ENCODE measurements around the gene DEPDC5.

DEPDC5 gene

DNA sequence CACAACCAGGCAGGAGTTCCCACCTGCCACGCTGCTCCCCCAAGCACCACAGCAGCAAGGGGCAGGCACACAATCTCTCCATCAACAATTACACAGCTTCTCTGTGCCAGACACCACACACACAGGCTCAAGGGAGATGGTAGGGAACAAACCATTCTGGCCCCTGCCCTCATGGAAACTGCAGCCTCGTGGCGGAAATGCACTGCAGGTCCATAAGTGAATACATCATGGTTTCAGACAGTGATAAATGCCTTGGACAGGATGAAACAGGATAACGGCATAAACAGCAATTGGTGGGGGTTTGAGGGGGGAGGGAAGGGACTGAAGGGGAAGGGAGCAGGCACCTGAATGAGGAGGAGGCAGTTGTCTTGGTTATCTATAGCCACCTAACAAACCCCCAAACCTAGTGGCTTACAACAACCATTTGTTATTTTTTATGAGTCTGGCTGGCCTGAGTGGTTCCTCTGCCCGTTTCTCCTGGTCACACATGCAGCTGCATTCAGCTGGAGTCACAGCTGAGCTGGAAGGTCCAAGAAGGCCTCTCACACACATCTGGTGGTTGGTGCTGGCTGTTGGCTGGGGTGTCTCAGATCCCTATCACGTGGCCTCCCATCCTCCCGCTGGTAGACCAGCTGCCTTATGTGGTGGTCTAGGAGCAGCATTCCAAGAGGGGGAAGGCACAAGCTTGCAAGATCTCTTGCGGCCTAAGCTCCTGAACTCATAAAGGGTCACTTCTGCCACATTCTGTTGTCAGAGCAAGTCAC lies 175.5 kb downstream of the DEPDC5 start:
- no peak for DNase-seq

DNA sequence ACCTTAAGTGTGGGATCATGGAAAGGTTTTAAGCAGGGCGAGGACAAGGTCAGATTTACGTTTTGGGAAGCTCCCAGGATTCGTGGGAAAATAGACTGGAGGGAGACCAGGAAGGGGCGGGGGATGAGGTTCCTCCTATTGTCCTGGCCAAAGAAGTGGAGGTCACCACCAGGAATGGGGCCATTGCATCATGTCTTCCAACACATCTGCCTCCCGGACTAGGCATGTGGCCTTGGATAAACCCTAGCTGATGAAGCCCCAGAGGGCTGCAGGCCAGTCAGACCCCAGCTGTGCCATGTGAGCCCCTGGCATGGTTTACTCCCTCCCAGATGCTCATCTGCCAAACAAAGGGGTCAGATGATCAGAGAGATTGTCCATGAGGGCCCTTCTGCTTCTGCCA lies 179.0 kb downstream of the DEPDC5 start:
- no peak for DNase-seq

DNA sequence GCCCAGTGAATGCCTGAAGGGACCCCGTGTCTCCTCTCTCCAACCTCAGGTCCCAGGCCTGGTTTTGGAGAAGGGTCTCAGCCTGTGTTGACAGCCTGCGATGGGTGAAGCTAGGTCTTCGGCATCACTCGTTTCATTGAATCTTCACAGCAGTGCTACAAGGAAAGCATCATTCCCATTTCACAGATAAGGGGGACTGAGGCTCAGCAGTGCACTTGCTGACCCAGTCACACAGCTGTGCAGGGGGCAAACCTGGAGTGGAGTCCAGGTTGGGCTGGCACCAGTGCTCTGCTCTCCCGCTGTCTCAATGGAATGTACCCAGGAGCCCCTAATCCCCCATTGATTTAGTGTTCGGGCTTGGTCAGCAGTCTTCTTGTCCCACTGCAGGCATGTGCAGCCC lies 179.6 kb downstream of the DEPDC5 start:
- DNase-seq = no peak

DNA sequence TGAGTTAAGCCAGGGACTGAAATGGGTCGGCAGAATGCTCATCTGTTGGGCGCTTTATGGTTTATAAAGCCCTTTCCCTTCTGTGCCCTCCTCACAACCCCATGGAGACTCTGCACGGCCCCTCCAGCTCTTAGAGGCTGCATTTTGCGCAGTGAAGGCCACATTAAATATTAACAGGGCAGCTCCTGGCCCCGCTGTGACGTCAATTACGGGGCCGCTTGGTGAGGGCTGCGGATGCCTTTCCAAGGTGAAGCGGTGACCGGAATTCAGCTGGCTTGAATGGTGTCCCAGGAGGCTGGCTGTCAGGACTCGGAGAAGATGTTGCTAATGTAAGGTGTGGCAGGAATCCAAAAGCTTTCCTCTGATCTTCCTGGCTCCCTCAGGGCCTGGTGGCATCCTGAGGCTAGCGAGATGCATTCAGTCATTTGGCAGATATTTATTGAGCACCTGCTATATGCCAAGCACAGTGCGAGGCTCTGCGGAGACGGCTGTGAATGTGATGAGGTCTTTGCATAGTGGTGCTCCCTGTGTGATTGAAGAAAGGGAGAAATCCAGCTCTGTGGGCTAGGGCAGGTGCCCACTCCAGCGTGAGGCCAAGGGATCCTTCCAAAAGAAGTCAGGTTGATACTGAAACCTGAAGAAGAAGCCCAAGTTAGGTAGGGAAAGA lies 180.1 kb downstream of the DEPDC5 start:
- peak; percentile 68 for DNase-seq

DNA sequence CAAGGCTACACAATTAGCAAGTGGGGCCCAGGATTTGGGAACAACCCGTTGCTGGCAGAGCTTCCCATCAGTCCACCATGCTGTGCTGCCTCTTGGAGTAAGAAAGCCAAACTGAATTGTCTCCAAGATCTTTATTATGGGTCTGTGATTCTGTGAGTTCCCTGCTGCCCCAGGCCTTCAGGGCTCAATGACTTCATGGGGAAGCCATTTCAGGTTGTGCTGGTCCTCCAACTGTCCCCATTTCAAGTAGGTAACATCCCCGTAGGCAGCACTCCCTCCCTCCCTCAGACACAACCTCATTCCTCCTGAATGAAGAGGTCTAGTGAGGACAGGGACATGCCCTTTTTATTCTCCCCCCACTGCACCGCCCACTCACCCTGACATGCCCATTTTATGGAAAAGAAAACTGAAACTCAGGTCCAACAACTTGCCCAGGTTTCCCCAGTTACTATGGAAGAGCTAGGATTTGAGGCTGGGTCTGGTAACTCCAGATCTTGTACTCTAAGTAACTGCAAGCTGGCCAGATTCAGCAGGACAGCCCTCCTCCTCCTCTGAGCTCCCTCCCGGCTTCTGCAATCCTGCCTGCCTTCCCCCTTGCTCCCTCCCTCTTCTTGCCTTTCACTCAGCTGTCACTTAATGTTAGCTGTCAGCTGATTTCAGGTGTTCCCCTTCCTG lies 182.3 kb downstream of the DEPDC5 start:
- DNase-seq = no peak

DNA sequence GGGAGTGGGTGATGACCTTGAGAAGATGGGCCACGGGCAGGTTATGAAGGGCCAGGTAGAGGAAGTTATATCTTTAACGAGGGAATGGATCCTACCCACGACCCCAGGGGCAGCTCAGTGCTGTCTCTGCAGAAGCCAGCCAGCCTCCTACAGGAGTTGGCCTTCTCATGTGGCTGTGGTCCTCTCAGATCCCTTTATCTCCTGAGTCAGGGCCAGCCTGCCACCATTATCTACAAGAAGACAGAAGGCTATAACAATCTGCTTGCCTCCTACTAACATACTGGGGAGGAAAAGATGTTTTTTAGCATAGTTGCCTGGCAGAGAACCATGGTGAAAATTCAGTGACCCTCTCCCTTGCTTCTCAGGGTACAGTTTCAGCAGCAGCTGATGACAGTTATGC lies 183.5 kb downstream of the DEPDC5 start:
- DNase-seq = no peak

DNA sequence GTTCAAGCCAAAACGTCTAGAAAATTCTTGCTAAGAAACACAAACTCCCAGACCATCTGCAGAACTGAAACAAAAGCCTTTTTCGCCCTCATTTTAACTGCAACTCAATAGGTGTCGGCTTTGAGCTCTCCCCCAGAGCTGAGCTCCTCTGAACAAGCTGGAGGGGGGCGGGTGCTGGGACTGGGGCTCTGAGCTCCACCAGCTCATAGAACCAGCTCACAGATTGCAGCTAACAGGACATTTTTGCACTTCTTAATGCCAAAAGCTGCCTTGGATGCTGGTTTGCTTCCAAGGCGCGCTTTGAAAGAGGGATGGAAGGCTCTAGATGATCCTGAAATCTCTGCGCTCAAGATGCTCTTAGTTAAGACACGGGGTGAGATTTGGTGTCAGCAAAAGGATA lies 184.5 kb downstream of the DEPDC5 start:
- no peak for DNase-seq

DNA sequence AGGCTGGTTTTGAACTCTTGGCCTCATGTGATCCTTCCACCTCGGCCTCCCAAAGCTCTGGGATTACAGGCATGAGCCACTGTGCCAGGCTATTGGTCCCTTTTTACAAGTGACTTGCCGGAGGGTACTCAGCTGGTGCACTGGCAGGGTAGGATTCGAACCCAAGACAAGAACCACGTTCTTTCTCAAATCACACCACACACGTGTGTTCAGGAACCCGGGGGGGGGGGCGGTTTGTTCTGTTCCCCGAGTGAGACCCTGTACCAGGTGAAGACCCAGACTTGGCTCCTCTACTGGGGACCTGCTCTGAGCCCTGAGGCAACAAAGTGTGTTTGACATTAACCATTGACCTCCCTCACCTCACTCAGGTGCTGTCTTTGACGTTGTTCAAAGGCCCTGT lies 186.7 kb downstream of the DEPDC5 start:
- no peak for DNase-seq

DNA sequence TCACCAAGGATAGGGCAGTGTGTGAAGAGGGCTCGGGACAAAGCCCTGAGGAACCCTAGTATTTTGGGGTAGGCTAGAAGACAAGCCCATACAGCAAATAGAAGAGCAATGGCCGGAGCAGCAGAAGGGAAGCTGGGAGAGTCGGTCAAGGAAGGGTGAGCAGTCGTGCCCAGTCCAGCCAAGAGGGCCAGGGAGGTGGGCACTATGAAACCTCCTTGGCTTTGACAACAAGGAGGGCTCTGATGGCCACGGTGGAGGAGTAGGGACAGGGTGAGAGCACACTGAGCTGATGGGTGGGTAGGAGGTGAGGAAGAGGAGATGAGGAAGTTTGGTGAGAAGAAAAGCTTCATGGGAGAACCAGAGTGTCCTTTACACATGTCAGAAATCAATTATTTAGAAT lies 188.3 kb downstream of the DEPDC5 start:
- no peak for DNase-seq

DNA sequence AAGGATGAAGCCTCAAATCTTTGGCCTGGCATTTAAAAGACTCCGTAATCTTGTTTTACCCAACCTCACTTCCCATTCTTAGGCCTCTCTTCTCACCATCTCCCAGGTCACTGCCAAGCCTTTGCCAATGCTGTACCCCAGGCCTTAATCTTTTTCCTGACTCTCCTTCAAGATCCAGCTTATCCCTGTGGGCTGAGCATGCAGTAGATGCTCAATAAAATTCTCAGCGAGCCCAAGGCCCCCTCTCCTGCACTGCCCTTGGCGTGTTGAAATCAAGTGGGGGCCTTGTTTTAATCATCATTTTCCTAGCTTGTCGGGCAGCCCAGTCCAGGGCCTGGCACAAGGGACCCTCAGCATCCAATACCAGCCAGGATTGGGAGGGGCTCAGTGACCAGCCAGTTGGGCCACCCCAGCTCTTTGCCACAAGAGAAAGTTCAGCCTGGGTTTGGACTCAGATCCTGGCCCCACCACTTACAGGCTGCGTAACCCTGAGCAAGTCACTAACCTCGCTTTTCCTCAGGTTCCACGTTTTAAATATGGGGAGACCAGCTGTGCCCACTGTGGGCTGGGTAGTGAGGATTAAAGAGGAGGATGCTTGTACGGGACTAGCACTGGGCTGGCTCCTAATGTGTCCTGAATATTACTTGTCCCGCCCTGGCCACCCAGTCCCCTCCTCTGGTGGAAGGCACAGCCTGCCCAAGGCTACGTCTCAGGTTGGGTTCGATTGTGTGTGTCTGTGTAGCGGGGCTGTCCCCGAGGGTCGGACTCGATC lies 189.6 kb downstream of the DEPDC5 start:
- DNase-seq = peak; percentile 24

DNA sequence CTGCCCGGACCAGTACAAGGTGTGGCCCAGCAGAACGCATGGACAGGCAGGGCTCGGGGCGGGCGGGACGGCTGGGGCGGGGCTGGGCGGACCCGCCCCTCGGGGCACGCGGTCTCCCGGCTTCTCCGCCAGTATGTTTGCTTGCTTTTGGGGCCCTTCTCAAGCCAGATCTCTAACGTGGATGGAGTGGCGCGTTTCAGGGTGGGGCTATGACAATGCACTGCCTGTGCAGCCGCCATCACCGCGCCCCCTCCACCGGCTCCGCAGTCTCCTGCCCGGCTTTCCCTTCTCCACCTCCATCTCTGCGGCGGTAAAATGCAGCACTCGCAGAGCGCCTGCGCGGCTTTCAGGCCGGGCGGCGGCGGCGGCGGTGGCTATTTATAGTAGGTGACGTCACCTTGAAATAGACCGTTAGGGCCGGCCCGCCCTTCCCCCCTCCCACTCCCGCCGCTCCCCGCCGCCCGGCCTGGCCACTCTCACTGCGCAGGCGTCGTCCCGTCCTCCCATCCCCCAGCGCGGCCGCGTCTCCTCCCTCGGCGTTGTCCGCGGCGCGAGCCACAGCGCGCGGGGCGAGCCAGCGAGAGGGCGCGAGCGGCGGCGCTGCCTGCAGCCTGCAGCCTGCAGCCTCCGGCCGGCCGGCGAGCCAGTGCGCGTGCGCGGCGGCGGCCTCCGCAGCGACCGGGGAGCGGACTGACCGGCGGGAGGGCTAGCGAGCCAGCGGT lies 190.3 kb downstream of the DEPDC5 start, which contains the start of gene YWHAH:
TSS of gene YWHAH (plus strand) at position 558 of the 722 bp plus-strand sequence. CDS start 199 bp downstream, outside the sequence.
- DNase-seq = peak; percentile 95

DNA sequence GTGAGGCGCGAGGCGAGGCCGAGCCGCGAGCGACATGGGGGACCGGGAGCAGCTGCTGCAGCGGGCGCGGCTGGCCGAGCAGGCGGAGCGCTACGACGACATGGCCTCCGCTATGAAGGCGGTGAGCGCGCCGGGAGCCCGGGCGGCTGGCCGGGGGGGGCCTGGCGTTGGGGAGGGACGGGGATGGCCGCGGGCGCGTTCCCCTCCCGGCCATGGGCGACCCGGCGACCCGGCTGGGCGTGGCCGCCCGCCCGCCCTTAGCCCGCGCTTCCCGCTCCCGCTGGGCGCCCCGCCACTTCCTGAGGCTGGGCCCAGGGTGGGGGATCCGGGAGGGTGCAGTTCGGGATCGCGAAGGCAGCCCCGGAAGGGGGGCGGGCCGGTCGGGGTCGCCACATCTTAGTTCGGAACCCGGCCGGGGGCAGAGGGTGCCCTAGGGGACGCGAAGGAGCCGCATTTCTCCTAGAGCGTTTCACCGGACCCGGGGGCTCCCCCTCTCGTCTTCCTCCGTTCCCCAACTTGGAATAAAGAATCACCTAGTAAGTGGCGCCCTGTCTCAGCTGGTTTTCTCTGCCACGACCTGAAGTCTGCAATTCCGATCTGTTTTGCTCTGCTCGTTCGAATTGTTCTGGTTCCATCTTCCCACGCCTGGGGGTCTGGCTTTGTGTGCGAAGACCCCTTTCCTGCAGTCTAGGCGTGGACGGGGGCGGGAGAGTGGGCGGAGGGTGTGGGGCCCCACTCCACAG lies 191.1 kb downstream of the DEPDC5 start:
- peak; percentile 68 for DNase-seq

DNA sequence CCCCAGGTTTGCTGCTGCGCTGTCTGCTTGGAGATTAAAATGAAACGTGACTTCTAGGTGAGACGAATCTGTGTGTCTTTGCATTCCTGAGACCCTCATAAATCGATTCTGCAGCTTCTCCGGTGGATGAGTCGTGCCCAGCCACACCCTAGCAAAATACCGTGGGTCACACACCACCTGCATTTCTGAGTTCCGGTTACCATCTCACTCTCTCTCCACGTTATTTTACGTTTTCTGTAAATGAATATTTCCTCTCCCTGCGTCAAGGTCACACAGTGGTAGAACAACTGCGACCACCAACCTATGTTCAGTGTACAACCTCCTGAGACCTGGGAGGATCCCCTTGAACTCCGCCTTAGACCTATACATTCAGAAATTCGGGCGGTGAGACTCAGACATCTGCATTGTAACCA lies 191.6 kb downstream of the DEPDC5 start:
- peak; percentile 27 for DNase-seq

DNA sequence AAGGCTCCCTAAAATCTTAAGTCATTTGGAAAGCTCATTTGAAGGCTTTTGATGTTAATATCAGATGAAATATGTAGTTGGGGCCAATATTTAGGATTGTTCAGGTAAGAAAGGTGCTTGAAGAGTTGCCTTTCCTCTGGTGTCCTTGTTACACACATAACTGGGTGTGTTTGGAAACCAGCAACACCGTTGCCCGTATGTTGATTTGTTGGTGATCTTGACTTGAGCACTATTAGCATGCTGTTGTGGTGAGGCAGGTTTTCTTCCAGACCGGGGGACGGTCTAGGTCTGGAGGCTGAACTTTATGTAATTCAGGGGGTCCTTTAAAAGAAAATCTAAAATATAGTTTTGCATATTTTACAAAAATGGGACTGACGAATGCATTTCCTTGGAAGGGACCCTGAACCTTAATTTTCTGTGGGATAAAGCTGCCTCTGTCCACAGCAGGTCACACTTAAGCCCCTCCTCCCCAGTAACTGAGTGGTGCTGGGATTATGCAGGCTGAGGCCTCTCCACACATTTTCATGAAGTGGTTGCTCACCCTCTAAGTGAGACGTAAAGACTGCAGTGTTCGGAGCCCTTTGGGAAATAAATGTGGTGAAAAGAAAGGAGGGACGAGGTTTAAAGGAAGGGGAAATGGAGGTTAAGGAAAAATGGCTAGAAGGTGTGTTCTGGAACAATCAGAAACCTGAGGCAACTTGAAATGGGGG lies 192.3 kb downstream of the DEPDC5 start:
- DNase-seq = peak; percentile 39

DNA sequence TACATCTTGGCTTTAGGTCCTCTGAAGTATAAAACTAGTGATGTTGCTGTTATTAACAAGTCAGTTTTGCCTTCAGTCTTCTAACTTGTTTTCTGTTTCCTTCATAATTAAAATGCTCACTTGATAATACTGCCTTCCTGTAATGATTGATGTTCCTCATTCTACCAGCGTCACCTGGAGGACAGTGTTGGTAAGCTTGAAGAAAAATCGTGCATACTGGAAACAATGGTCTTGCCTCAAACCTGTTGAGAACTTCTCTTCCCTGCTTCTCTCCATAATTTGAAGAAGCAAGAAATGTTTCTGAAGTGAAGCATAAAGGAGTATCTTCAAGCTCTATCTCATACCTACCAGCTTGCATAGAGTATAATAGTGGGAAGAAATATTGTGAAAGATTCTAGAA lies 193.5 kb downstream of the DEPDC5 start:
- no peak for DNase-seq

DNA sequence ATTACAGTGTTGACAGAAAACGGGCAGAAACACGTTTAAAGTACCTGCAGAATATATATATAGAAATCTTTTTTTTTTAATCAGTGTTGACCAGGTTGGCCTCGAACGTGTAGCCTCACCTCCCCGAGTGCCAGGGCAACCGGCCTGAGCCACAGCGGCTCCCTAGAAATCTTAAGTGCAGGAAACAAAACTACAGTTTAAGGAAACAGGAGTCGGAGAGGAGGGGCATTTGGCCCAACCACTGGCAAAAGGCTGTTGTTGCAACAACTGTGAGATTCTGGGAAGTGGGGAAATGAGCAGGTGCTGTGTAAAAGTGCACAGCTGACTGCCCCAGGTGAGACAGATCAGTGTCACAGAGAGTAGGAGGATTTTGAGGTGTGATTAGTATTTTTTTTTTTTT lies 194.2 kb downstream of the DEPDC5 start:
- DNase-seq = no peak

DNA sequence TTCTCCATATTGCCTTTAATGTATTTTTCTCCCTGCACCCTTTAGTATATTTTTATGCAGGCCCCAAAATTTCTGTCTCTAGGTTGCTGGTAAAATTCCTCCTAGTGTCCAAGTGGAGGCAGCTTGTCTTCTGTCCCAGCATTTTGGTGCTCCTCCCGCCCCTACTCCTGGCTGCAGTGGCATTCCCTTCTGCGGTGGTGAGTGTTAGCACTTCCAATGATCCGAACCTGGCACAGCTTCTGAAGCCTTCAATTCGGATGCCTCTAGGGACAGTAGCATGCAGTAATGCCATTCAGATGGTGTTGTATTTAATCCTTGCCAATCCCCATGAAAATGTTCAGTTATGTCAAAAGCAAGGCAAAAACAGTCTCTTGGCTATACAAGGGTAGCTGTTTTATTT lies 196.4 kb downstream of the DEPDC5 start:
- DNase-seq = no peak

DNA sequence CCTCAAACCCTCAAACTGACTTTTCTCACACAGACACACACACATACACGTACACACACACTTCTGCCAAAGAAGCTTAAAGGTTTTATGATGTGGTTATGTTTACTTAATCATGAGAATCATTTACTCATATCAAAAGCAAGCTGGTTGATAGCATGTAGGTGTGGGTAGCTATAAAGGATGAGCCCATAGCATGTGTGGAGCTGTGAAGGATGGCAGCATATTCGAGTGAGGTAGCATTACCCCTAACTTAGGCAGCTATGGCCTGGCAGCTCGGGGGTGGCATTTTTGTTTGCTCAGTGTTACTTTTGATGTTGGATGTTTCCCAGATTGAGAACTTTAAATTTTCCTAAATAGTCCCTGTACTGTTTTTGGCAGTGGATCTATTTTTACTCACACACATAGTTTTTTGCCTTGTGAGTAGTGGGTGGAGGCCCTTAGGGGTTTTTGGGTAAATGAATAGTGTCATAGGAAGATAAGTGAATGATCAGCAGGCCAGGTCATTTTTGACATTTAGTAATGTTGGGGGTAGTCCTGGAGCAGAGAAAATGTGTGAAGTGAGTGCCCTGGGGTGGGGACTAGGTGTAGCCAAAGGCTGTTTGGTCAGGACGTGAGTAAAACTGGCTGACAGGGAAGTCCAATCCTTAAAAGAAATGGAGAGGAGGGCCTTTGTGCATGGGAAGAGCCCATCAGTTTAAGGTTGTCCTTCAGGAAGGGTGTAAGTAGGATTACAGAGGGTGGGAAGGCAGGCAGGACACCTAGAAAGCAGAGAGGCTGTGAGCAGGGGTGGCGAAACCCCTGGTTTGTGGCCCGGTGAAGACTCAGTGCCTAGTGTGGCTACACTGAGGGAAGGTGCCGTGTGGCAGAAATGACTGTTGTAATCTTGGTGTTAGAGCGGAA lies 197.6 kb downstream of the DEPDC5 start:
- DNase-seq = no peak

DNA sequence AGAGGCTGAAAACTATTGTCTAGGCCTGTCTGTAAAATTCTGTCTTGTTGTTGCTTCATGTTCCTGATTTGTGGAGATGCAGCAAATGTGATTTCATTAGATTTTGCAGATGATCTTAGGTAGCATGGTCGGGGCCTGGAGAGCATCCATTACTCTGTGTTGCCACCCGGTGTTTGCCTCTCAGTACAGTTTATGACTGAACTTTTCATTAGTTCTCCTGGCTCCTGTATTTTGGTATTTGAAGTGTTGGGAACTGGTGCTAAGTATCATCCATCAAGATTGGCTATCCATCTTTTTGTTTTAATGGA lies 198.2 kb downstream of the DEPDC5 start:
- no peak for DNase-seq

DNA sequence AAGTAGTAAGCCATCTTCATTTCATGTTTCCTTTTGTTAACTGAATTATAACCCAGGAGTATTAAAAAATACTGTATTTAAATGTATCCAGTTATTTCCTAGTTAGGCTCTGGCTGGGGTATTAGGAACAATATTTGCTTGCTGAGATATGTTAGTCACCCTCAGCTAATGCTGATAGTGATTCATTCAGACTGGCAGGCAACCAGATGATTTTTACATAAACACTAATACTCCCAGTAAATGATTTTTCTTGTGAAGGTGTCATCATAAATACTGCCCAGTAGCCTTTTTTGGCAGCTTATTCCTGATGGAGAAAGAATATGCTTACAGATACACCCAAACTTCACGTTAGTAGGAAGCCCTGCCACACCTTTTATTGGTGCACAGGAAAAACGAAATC lies 198.7 kb downstream of the DEPDC5 start:
- no peak for DNase-seq
